ENCODE data around the gene CAMTA1.
A peak's percentile ranks its signal among the peaks of the same experiment; 100 is the strongest.

The CAMTA1 gene

GRCh38 chr1:7093297-7093696 is 308.0 kb downstream of the CAMTA1 start:
- DNase-seq = no peak

GRCh38 chr1:7094086-7094485 is 308.8 kb downstream of the CAMTA1 start:
- DNase-seq = no peak

- DNase-seq = no peak
These were observed 309.3 kb downstream of the CAMTA1 start for GRCh38 chr1:7094509-7094908.

GRCh38 chr1:7095343-7095964 is 310.2 kb downstream of the CAMTA1 start:
- DNase-seq = no peak

- no peak for DNase-seq
These were observed 312.8 kb downstream of the CAMTA1 start for GRCh38 chr1:7097938-7098592.

- no peak for DNase-seq
These were observed 313.4 kb downstream of the CAMTA1 start for GRCh38 chr1:7098641-7099040.

- DNase-seq = no peak
These were observed 315.2 kb downstream of the CAMTA1 start for GRCh38 chr1:7100479-7100878.

- peak; percentile 53 for DNase-seq
These were observed 315.9 kb downstream of the CAMTA1 start for GRCh38 chr1:7101187-7101586.

- DNase-seq = no peak
These were observed 318.1 kb downstream of the CAMTA1 start for GRCh38 chr1:7103361-7103782.

- DNase-seq = no peak
These were observed 318.6 kb downstream of the CAMTA1 start for GRCh38 chr1:7103874-7104273.

- no peak for DNase-seq
These were observed 319.1 kb downstream of the CAMTA1 start for GRCh38 chr1:7104339-7104738.

GRCh38 chr1:7105269-7105668 is 320.0 kb downstream of the CAMTA1 start:
- no peak for DNase-seq

- no peak for DNase-seq
These were observed 321.3 kb downstream of the CAMTA1 start for GRCh38 chr1:7106442-7107108.

GRCh38 chr1:7107109-7107830 is 322.0 kb downstream of the CAMTA1 start:
- no peak for DNase-seq

- DNase-seq = no peak
These were observed 323.0 kb downstream of the CAMTA1 start for GRCh38 chr1:7108251-7108650.

- no peak for DNase-seq
These were observed 324.6 kb downstream of the CAMTA1 start for GRCh38 chr1:7109901-7110300.

GRCh38 chr1:7110321-7110720 is 325.1 kb downstream of the CAMTA1 start:
- no peak for DNase-seq

GRCh38 chr1:7111853-7112252 is 326.6 kb downstream of the CAMTA1 start:
- DNase-seq = no peak

- no peak for DNase-seq
These were observed 327.9 kb downstream of the CAMTA1 start for GRCh38 chr1:7113136-7113535.

GRCh38 chr1:7113822-7114221 is 328.6 kb downstream of the CAMTA1 start:
- no peak for DNase-seq

GRCh38 chr1:7116001-7116400 is 330.7 kb downstream of the CAMTA1 start:
- DNase-seq = no peak

GRCh38 chr1:7117399-7118281 is 332.4 kb downstream of the CAMTA1 start:
- peak; percentile 93 for DNase-seq
